NCI-H748 (cell line): ENCODE measurements around the gene HSPB7.
A peak's percentile ranks its signal among the peaks of the same experiment; 100 is the strongest.
"Not testable (repeated sequence)": the region's sequence is repeated elsewhere in the genome, so short reads cannot be mapped to it uniquely, and the experiment has no call there.

Experiments
- DNase-seq: peaks from one replicate; lab custom pipeline; 2025; ENCODE audit not compliant: unreplicated experiment; lab: John Stamatoyannopoulos, UW

Gene HSPB7

GRCh38 chr1:16017461-16018303 lies at the start of gene HSPB7:
HSPB7 (minus strand) TSS chr1:16018043; CDS start chr1:16017963, 80 bp downstream.
- no peak for DNase-seq

GRCh38 chr1:16067127-16067768 lies 49.4 kb upstream of the HSPB7 start:
- peak; percentile 39 for DNase-seq

- DNase-seq = no peak
These were observed 48.4 kb upstream of the HSPB7 start for GRCh38 chr1:16066245-16066644.

GRCh38 chr1:16065269-16065576 lies 47.4 kb upstream of the HSPB7 start:
- no peak for DNase-seq

GRCh38 chr1:16064536-16065268 lies 46.9 kb upstream of the HSPB7 start:
- DNase-seq = no peak

GRCh38 chr1:16063921-16064320 lies 46.1 kb upstream of the HSPB7 start:
- no peak for DNase-seq

GRCh38 chr1:16063226-16063829 lies 45.5 kb upstream of the HSPB7 start:
- DNase-seq = no peak

GRCh38 chr1:16062687-16063075 lies 44.8 kb upstream of the HSPB7 start:
- not testable (repeated sequence) for DNase-seq

- not testable (repeated sequence) for DNase-seq
These were observed 44.3 kb upstream of the HSPB7 start for GRCh38 chr1:16061989-16062686.

- no peak for DNase-seq
These were observed 43.4 kb upstream of the HSPB7 start for GRCh38 chr1:16061266-16061665.

GRCh38 chr1:16058394-16059120 lies 40.7 kb upstream of the HSPB7 start:
- not testable (repeated sequence) for DNase-seq

- not testable (repeated sequence) for DNase-seq
These were observed 39.6 kb upstream of the HSPB7 start for GRCh38 chr1:16057314-16057915.

- not testable (repeated sequence) for DNase-seq
These were observed 38.7 kb upstream of the HSPB7 start for GRCh38 chr1:16056521-16056912.

- DNase-seq = peak; percentile 83
These were observed 38.0 kb upstream of the HSPB7 start for GRCh38 chr1:16055613-16056520.

GRCh38 chr1:16054598-16055540 lies 37.0 kb upstream of the HSPB7 start:
- DNase-seq = no peak

GRCh38 chr1:16053781-16054502 lies 36.1 kb upstream of the HSPB7 start:
- DNase-seq = no peak

GRCh38 chr1:16051949-16052348 lies 34.1 kb upstream of the HSPB7 start:
- DNase-seq = not testable (repeated sequence)
